CD4-positive, alpha-beta T cell (primary cell): ENCODE data around the gene ATXN1L. TPM values are rescaled to one million over a fixed set of nuclear protein-coding genes. Genes with fewer than 3 reads are reported as not detected.

Source experiments
- total RNA-seq, 174 experiments: library from RNA in 2 of 174; stranded (reverse) in 2 of 174; gene quantifications; one replicate each; pipeline ENCODE4 v1.2.3 and lab custom pipeline; 2021 to 2026

The ATXN1L gene
- total RNA-seq, 2 experiments from 2014 or later = 61.0 to 61.1 TPM

Other genes starting within 250 kb of the ATXN1L start
- gene MARVELD3, start 219.8 kb upstream of the ATXN1L start, total RNA-seq = not detected
- 1 to 10 TPM; 7.1 to 7.7 TPM for gene PHLPP2, start 121.3 kb upstream of the ATXN1L start, total RNA-seq
- 100 to 1,000 TPM; 171 to 175 TPM for gene AP1G1, start 37.1 kb upstream of the ATXN1L start, total RNA-seq
- 10 to 100 TPM; 17.3 to 18.3 TPM for gene ZNF821, start 38.2 kb downstream of the ATXN1L start, total RNA-seq
- 100 to 1,000 TPM; 411 to 412 TPM for gene IST1, start 49.6 kb downstream of the ATXN1L start, total RNA-seq
- not detected for gene PKD1L3, start 154.4 kb downstream of the ATXN1L start, total RNA-seq
- gene DHODH, start 162.8 kb downstream of the ATXN1L start, total RNA-seq = 1 to 10 TPM; 2.5 to 2.7 TPM
- gene HP, start 208.5 kb downstream of the ATXN1L start, total RNA-seq = not detected
- gene HPR, start 217.2 kb downstream of the ATXN1L start, total RNA-seq = not detected
- 10 to 100 TPM; 11.5 to 15.0 TPM for gene TXNL4B, start 247.6 kb downstream of the ATXN1L start, total RNA-seq
- 100 to 1,000 TPM; 103 to 109 TPM for gene DHX38, start 247.9 kb downstream of the ATXN1L start, total RNA-seq